Measurements from ENCODE around the gene TRAF3IP3. TPM values are rescaled to one million over a fixed set of nuclear protein-coding genes. Genes with fewer than 3 reads are reported as not detected.

Gene TRAF3IP3
- total RNA-seq, 1 donor from 2014 or later = not detected

- H3K9ac ChIP-seq = no peak overlapping the region
- no peak overlapping the region for H3K27ac ChIP-seq
- no peaks in the 10 kb centered on the region for H3K9me3 Mint-ChIP-seq
- H2AFZ ChIP-seq (replicated peaks) = no peak overlapping the region
- H3F3A ChIP-seq (ENCODE audit: low read depth) = no peaks in the 10 kb centered on the region
- H3K4me2 ChIP-seq = no peak overlapping the region
- H3K4me1 ChIP-seq = no peaks in the 10 kb centered on the region
- H3K9me3 ChIP-seq (ENCODE audit: low read depth) = no peaks in the 10 kb centered on the region
- H3K27ac Mint-ChIP-seq = no peak overlapping the region
- TF ChIP-seq EZH2phosphoT487 (IDR thresholded peaks at IDR 0.05) (no peak), EZH2 (IDR thresholded peaks at IDR 0.05) (no peak)
- TF ChIP-seq, protein P1, sequence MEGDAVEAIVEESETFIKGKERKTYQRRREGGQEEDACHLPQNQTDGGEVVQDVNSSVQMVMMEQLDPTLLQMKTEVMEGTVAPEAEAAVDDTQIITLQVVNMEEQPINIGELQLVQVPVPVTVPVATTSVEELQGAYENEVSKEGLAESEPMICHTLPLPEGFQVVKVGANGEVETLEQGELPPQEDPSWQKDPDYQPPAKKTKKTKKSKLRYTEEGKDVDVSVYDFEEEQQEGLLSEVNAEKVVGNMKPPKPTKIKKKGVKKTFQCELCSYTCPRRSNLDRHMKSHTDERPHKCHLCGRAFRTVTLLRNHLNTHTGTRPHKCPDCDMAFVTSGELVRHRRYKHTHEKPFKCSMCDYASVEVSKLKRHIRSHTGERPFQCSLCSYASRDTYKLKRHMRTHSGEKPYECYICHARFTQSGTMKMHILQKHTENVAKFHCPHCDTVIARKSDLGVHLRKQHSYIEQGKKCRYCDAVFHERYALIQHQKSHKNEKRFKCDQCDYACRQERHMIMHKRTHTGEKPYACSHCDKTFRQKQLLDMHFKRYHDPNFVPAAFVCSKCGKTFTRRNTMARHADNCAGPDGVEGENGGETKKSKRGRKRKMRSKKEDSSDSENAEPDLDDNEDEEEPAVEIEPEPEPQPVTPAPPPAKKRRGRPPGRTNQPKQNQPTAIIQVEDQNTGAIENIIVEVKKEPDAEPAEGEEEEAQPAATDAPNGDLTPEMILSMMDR (IDR thresholded peaks at IDR 0.05) = no peak
- H3K79me2 ChIP-seq (ENCODE audit: low read depth) = no peaks in the 10 kb centered on the region
- no peak overlapping the region for H3K4me3 ChIP-seq
- H3K36me3 ChIP-seq = no peaks in the 10 kb centered on the region
- H3K36me3 Mint-ChIP-seq = no peaks in the 10 kb centered on the region
- peaks cover 18% of the 10 kb centered on the region for H3K27me3 ChIP-seq
- peaks cover 5% of the 10 kb centered on the region for H3K27me3 Mint-ChIP-seq (ENCODE audit: insufficient read depth, low read depth)
- H3K4me3 Mint-ChIP-seq = no peak overlapping the region
- DNase-seq (ENCODE audit: low spot score) = no peak
- H3K4me1 Mint-ChIP-seq = no peaks in the 10 kb centered on the region
- H4K20me1 ChIP-seq (ENCODE audit: low read depth) = no peaks in the 10 kb centered on the region
Measured at GRCh38 chr1:209732725-209733124, 23.1 kb upstream of the TRAF3IP3 start.

DNA sequence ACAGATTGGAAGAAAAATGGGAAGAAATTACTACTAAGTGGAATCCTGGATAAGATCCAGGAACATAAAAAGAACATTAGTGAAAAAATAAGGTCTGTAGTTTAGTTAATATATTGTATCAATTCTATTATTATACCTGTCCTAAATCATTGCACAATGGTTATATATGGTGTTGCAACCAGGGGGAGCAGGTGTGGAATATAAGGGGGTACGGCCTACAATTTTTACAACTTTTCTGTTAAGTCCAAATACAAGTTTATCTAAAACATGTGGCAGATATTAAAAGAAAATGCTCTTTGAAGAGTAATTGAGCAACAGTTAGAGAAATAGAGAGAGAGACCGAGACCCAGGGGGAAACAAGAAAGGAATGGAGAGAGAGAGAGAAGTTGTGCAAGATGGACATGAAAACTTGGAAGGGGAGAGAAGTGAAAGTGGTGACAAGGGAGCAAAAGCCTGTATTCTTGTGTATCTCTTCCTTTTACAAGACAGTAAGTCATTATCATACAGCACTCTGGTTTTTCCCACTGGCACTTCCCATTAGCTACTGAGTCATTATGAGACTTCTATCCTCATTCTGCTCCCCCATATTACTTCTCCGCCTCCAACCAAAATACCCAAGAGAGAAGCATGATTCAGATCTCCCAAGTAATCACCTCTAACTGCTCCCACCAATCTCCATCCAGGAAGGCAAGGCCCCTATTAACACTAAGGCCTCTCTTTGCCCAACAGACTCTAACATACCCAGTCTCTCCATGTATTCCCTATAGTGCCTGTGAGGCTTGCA lies 22.3 kb upstream of the TRAF3IP3 start:
- H3F3A ChIP-seq (ENCODE audit: low read depth) = no peaks in the 10 kb centered on the region
- no peaks in the 10 kb centered on the region for H3K9me3 Mint-ChIP-seq
- peaks cover 18% of the 10 kb centered on the region for H3K27me3 ChIP-seq

DNA sequence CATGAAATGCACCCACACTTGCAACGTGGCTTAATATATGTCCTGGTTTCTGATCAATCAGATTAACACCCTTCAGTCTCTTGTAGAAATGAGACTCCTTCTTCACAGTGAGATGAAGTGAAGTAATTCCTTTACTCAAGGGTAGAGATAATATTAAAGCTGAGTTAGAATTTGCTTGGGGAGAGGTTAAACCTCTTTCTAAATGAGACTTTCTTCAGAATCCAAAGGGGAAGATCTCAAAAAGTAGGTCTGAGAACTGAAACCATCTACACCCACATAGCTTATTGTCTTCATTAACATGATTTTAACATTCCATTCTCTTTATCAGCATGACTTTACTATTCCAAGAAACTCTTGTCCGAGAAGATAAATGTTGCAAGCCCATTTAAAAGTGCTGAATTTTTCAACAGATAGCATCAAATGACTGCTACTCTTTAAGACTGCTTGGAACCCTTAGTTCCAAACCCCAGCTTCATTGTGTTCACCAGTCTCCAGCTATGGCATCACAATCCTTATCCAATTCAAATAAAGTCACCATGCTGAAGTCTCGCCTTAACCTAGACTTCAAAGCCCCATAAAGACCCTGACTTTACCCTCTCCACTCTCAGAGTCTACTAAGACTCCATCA lies 19.2 kb upstream of the TRAF3IP3 start:
- H3K9ac ChIP-seq = no peak overlapping the region
- TF ChIP-seq, protein P1 (IDR thresholded peaks at IDR 0.05) = no peak
- no peak for TF ChIP-seq EZH2phosphoT487 (IDR thresholded peaks at IDR 0.05)
- no peak for TF ChIP-seq EZH2 (IDR thresholded peaks at IDR 0.05)
- no peak overlapping the region for H3K4me2 ChIP-seq
- Mint-ChIP-seq H3K27ac (no peak overlapping the region), H3K4me3 (no peak overlapping the region), H3K27me3 (ENCODE audit: insufficient read depth, low read depth) (peaks cover 5% of the 10 kb centered on the region), H3K9me3 (no peaks in the 10 kb centered on the region), H3K36me3 (no peaks in the 10 kb centered on the region), H3K4me1 (no peaks in the 10 kb centered on the region)
- no peak overlapping the region for H2AFZ ChIP-seq (replicated peaks)
- peaks cover 7% of the 10 kb centered on the region for H3K27me3 ChIP-seq
- no peak overlapping the region for H3K27ac ChIP-seq
- no peaks in the 10 kb centered on the region for H3K4me1 ChIP-seq
- H3K4me3 ChIP-seq = no peak overlapping the region
- H3K79me2 ChIP-seq (ENCODE audit: low read depth) = no peaks in the 10 kb centered on the region
- H3K36me3 ChIP-seq = no peaks in the 10 kb centered on the region
- H3K9me3 ChIP-seq (ENCODE audit: low read depth) = no peaks in the 10 kb centered on the region
- no peak for DNase-seq (ENCODE audit: low spot score)
- H4K20me1 ChIP-seq (ENCODE audit: low read depth) = no peaks in the 10 kb centered on the region
- H3F3A ChIP-seq (ENCODE audit: low read depth) = no peaks in the 10 kb centered on the region

More for the DNA sequence above, 22.3 kb upstream of the TRAF3IP3 start:
- Histone ChIP-seq H3K4me3 (no peak overlapping the region), H3K4me2 (no peak overlapping the region), H3K79me2 (ENCODE audit: low read depth) (no peaks in the 10 kb centered on the region), H3K9me3 (ENCODE audit: low read depth) (no peaks in the 10 kb centered on the region), H3K27ac (no peak overlapping the region), H2AFZ (replicated peaks) (no peak overlapping the region), H3K9ac (no peak overlapping the region), H3K4me1 (no peaks in the 10 kb centered on the region), H4K20me1 (ENCODE audit: low read depth) (no peaks in the 10 kb centered on the region), H3K36me3 (no peaks in the 10 kb centered on the region)
- Mint-ChIP-seq H3K36me3 (no peaks in the 10 kb centered on the region), H3K27ac (no peak overlapping the region), H3K4me1 (no peaks in the 10 kb centered on the region), H3K27me3 (ENCODE audit: insufficient read depth, low read depth) (peaks cover 8% of the 10 kb centered on the region), H3K4me3 (no peak overlapping the region)
- no peak for DNase-seq (ENCODE audit: low spot score)
- TF ChIP-seq, protein P1 (IDR thresholded peaks at IDR 0.05) = no peak
- TF ChIP-seq EZH2 (IDR thresholded peaks at IDR 0.05) (no peak), EZH2phosphoT487 (IDR thresholded peaks at IDR 0.05) (no peak)

All from neural progenitor cell (in vitro differentiated cells).